Effector memory CD4-positive, alpha-beta T cell (primary cell): Measurements from ENCODE around the gene RNF224.
"Not testable (repeated sequence)": the region's sequence is repeated elsewhere in the genome, so short reads cannot be mapped to it uniquely, and the experiment has no call there.

Experiments
- DNase-seq, 3 donors: peaks; one replicate each; pipeline ENCODE4 v3.0.0-alpha.2; 2020
- H3K27ac ChIP-seq: 2 replicates; pipeline ENCODE4 v1.7.0; 2013; ENCODE audit warnings: mild to moderate bottlenecking, low read length, moderate library complexity; ENCODE audit not compliant: insufficient read depth, poor library complexity, severe bottlenecking
- H3K27me3 ChIP-seq: replicated peaks from 2 replicates; pipeline ENCODE4 v1.7.0; 2013; ENCODE audit warnings: mild to moderate bottlenecking, low read length; ENCODE audit not compliant: insufficient read depth, control insufficient read depth, poor library complexity, severe bottlenecking
- H3K36me3 ChIP-seq: 2 replicates; pipeline ENCODE4 v1.7.0; 2013; ENCODE audit warnings: mild to moderate bottlenecking, low read length, moderate library complexity; ENCODE audit not compliant: control insufficient read depth, insufficient read depth
- H3K4me1 ChIP-seq: 2 replicates; pipeline ENCODE4 v1.7.0; 2013; ENCODE audit warnings: low read length, mild to moderate bottlenecking; ENCODE audit not compliant: control insufficient read depth, insufficient read depth, poor library complexity, severe bottlenecking
- H3K4me3 ChIP-seq: 2 replicates; pipeline ENCODE4 v1.7.0; 2013; ENCODE audit warnings: low read length, low read depth, mild to moderate bottlenecking; ENCODE audit not compliant: insufficient read depth, poor library complexity, severe bottlenecking
- H3K9me3 ChIP-seq: 2 replicates; pipeline ENCODE4 v1.7.0; 2013; ENCODE audit warnings: mild to moderate bottlenecking, low read length, moderate library complexity; ENCODE audit not compliant: control insufficient read depth

Gene RNF224

DNA sequence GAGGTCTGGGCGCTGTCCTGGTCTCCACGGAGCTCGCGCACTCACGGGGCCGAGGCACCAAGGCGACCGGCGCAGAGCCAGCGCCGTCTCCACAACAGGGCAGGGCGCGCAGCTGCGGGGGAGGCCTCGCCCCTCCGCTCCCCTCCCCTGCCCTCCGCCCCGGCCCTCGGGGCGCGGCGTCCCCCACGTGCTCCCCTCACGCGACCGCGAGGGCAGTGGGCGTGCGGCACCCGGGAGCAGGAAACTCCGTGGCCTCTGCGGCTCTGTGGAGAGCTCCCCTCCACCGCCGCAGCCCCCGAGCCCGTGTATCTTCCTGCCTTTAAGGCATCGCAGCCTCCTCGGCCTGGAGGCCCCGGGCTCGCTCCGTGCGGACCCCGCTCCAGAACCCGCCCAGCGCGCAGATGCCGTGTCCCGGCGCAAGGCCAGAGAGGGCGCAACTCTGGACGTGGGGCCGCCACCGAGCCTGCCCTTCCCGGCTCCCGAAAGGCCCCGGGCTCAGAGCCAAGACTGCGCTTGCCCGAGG is 13.1 kb downstream of the RNF224 start:
- peak overlapping the region; percentile 81 for H3K27ac ChIP-seq
- no peaks in the 10 kb centered on the region for H3K27me3 ChIP-seq
- H3K36me3 ChIP-seq, result peaks cover 22% of the 10 kb centered on the region
- H3K4me3 ChIP-seq, result peak overlapping the region; percentile 63
- H3K4me1 ChIP-seq, result peaks cover 27% of the 10 kb centered on the region
- DNase-seq, result peak; percentile 64 to 70 (median 64)
- H3K9me3 ChIP-seq, result no peaks in the 10 kb centered on the region

GRCh38 chr9:137240841-137241489 is 13.7 kb downstream of the RNF224 start, which contains the start of gene TUBB4B:
TSS of gene TUBB4B (plus strand) at chr9:137241287. CDS start at chr9:137241361, 74 bp downstream.
- Histone ChIP-seq H3K4me3 (peak within 1 kb of the TSS; percentile 66), H3K27me3 (no peaks in the 10 kb centered on the region), H3K4me1 (peaks cover 27% of the 10 kb centered on the region), H3K36me3 (peaks cover 22% of the 10 kb centered on the region), H3K27ac (peak within 1 kb of the TSS; percentile 81), H3K9me3 (no peaks in the 10 kb centered on the region)
- peak; percentile 98 for DNase-seq

- Histone ChIP-seq H3K4me1 (peaks cover 21% of the 10 kb centered on the region), H3K27me3 (no peaks in the 10 kb centered on the region), H3K27ac (peak overlapping the region; percentile 71), H3K36me3 (peaks cover 22% of the 10 kb centered on the region), H3K9me3 (no peaks in the 10 kb centered on the region), H3K4me3 (peak overlapping the region; percentile 66)
- peak; percentile 59 to 66 (median 60) for DNase-seq
These were observed 14.4 kb downstream of the RNF224 start for GRCh38 chr9:137241490-137242268.

DNA sequence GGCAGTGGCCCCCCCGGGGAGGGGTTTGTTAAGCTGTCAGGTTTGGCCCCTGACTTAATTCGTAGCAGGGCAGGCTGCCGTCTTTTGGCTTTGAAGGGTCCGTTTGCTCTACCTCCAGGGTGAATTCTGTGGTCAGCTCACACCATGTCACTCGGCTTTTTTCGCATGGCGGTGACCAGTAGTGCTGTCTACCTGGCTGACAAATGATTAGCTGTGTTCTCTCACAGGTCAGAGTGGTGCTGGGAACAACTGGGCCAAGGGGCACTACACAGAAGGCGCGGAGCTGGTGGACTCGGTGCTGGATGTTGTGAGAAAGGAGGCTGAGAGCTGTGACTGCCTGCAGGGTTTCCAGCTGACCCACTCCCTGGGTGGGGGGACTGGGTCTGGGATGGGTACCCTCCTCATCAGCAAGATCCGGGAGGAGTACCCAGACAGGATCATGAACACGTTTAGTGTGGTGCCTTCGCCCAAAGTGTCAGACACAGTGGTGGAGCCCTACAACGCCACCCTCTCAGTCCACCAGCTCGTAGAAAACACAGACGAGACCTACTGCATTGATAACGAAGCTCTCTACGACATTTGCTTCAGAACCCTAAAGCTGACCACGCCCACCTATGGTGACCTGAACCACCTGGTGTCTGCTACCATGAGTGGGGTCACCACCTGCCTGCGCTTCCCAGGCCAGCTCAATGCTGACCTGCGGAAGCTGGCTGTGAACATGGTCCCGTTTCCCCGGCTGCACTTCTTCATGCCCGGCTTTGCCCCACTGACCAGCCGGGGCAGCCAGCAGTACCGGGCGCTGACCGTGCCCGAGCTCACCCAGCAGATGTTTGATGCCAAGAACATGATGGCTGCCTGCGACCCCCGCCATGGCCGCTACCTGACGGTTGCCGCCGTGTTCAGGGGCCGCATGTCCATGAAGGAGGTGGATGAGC is 15.2 kb downstream of the RNF224 start:
- no peaks in the 10 kb centered on the region for H3K27me3 ChIP-seq
- H3K4me1 ChIP-seq, result peaks cover 17% of the 10 kb centered on the region
- DNase-seq, result no peak
- no peaks in the 10 kb centered on the region for H3K9me3 ChIP-seq
- peak overlapping the region; percentile 71 for H3K27ac ChIP-seq
- peak overlapping the region; percentile 66 for H3K4me3 ChIP-seq
- H3K36me3 ChIP-seq, result peaks cover 22% of the 10 kb centered on the region

DNA sequence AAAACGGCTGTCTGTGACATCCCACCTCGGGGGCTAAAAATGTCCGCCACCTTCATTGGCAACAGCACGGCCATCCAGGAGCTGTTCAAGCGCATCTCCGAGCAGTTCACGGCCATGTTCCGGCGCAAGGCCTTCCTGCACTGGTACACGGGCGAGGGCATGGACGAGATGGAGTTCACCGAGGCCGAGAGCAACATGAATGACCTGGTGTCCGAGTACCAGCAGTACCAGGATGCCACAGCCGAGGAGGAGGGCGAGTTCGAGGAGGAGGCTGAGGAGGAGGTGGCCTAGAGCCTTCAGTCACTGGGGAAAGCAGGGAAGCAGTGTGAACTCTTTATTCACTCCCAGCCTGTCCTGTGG is 15.9 kb downstream of the RNF224 start:
- H3K27me3 ChIP-seq, H3K27ac ChIP-seq, H3K9me3 ChIP-seq, H3K4me3 ChIP-seq, DNase-seq: not testable (repeated sequence)
- Histone ChIP-seq H3K4me1 (peaks cover 17% of the 10 kb centered on the region), H3K36me3 (peaks cover 22% of the 10 kb centered on the region)

- H3K27ac ChIP-seq, result no peak overlapping the region
- no peaks in the 10 kb centered on the region for H3K9me3 ChIP-seq
- peaks cover 17% of the 10 kb centered on the region for H3K4me1 ChIP-seq
- H3K27me3 ChIP-seq, result no peaks in the 10 kb centered on the region
- H3K4me3 ChIP-seq, result no peak overlapping the region
- peaks cover 22% of the 10 kb centered on the region for H3K36me3 ChIP-seq
- DNase-seq, result no peak
These were observed 16.6 kb downstream of the RNF224 start for GRCh38 chr9:137243626-137244485.

DNA sequence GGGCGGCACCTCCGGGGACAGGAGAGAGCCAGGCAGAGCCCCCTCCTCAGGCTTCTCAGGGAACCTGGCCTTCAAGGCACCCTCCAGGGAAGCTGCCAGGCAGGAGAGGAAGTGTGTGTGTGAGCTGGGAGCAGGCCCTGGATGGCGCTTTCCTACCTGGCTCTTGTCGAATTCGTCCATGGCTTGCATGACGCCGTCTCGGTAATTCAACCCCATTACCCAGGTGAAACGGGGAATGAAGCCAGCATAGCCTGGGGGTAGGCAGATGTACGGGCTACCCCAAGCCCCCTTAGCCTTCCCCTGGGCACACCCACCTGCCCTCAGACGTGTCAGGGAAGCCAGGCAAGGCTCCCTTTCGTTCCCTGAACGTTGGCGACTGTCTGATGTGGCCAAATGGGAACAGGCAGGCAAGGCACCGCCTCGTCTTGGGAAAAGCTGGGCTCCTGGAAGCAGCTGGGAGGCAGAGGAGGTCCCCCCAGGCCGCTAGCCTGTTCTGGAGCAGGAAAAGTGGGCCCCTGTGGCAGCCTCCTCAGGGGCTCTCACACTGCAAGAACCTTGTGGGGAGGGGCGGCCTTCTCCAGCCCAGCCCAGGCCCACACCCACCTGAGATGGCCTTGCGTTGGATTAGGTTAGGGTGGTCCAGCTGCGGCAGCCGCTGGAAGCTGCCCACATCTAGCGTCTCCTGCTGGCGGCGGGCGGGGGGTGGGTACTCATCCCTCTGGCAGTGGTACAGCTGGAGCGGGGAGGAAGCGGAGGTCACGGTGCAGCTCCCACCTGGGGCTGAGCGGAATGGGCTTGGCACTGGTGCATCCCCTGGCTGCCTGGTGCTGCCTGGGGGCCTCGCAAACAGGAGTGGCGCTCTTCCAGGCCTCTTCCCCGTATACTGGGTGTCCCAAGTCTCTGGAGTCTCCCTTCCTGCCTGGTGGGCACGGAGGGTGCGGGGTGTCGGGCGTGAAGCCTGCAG is 17.5 kb downstream of the RNF224 start:
- Histone ChIP-seq H3K9me3 (no peaks in the 10 kb centered on the region), H3K4me1 (peaks cover 15% of the 10 kb centered on the region)

DNA sequence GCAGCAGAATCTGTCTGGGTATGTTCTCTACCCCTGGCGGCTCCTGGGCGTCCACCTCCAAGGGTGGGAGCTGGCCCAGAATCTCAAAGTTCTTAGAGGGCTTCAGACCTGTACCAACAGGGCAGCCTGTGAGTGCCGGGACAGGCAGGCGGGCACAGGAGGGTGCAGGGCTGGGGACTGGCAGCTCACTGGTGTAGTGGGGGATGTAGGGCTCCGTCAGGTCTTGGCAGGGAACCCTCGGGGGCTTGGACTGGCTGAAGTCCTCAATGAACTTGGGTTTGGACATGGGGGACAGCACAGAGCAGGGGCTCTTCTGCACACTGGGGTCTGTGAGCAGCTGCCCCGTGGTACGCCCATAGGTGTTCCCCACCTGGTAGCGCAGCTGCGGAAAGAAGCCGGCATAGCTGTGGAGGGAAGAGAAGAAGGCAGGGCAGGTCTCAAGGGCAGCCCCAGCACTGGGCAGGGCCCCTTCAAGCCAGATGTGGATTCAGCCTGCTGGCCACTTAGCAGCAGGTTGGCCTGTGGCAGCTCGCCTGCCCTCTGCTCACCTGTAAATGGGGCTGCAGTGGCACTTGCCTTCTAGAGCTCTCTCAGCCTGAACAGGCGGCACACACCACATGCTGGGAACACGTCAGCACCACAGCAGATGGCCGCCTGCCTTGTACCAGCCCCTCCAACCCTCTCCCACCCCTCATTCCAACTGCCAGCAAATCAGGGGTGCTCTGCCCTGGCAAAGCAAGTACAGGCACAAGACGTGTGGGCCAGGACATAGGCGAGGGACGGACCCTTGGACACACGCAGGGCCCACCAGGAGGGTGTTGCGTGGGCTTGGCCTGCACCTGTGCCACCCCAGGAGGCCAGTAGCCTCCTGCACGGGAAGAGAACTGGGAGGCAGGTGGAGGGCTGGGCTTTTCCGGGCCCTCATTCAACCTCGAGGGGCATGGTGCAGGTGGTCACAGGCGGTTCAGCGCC is 18.4 kb downstream of the RNF224 start:
- Histone ChIP-seq H3K36me3 (peaks cover 22% of the 10 kb centered on the region), H3K9me3 (no peaks in the 10 kb centered on the region), H3K27me3 (no peaks in the 10 kb centered on the region), H3K27ac (no peak overlapping the region), H3K4me1 (peaks cover 15% of the 10 kb centered on the region), H3K4me3 (no peak overlapping the region)
- no peak for DNase-seq

More for the DNA sequence above, 17.5 kb downstream of the RNF224 start:
- Histone ChIP-seq H3K27me3 (no peaks in the 10 kb centered on the region), H3K36me3 (peaks cover 22% of the 10 kb centered on the region), H3K27ac (no peak overlapping the region), H3K4me3 (no peak overlapping the region)
- no peak for DNase-seq
